IMR-90 (cell line): ENCODE measurements around the gene MARK2. TPM values are rescaled to one million over a fixed set of nuclear protein-coding genes. Genes with fewer than 3 reads are reported as not detected.

ENCODE experiments used
- ATAC-seq: fragments of 200-7000 bp; cut with Tn5 transposase; 2 replicates; pipeline ENCODE4 v1.9.1; 2020; ENCODE audit warnings: low read depth, mild to moderate bottlenecking, moderate library complexity
- BruUV-seq: library from RNA; stranded (reverse); fragments of 400-500 nt; replicated peaks from 2 replicates; lab custom pipeline; 2021; lab: Mats Ljungman, UMichigan
- CTCF ChIA-PET: fragments of 300-600 bp; formaldehyde crosslinking; extraction: SDS; loops from one replicate; lab custom pipeline; 2021; ENCODE audit warnings: antibody characterized with exemption; lab: Yijun Ruan, JAX
- POLR2A ChIA-PET: fragments of 300-600 bp; sonication (Branson Sonifier 250); formaldehyde crosslinking; loops from one replicate; lab custom pipeline; 2022; ENCODE audit warnings: antibody characterized with exemption; ENCODE audit not compliant: unreplicated experiment; lab: Charles Lee
- DNase-seq: peaks from one replicate; pipeline ENCODE4 v3.0.0; 2013
- H2AFZ ChIP-seq: replicated peaks from 2 replicates; pipeline ENCODE3; 2013; ENCODE audit warnings: low read length, mild to moderate bottlenecking; ENCODE audit not compliant: poor library complexity
- H2AK5ac ChIP-seq: 2 replicates; pipeline ENCODE4 v1.6.1; 2013; ENCODE audit warnings: low read depth, low read length, inconsistent platforms
- H2AK9ac ChIP-seq: replicated peaks from 2 replicates; pipeline ENCODE3; 2013; ENCODE audit warnings: mild to moderate bottlenecking, low read depth, low read length, moderate library complexity; ENCODE audit not compliant: poor library complexity
- H2BK120ac ChIP-seq: 2 replicates; pipeline ENCODE4 v1.6.1; 2013; ENCODE audit warnings: low read depth, low read length, inconsistent platforms
- H2BK15ac ChIP-seq: 3 replicates; pipeline ENCODE4 v1.6.1; 2013; ENCODE audit warnings: low read depth, low read length, inconsistent platforms
- H2BK20ac ChIP-seq: 2 replicates; pipeline ENCODE4 v1.6.1; 2013; ENCODE audit warnings: low read depth, mild to moderate bottlenecking, inconsistent platforms, low read length, moderate library complexity
- H2BK5ac ChIP-seq: 2 replicates; pipeline ENCODE4 v1.6.1; 2013; ENCODE audit warnings: mild to moderate bottlenecking, low read depth, low read length, inconsistent platforms; ENCODE audit not compliant: poor library complexity, severe bottlenecking
- H3K14ac ChIP-seq: replicated peaks from 2 replicates; pipeline ENCODE4 v1.6.1; 2013; ENCODE audit warnings: low read depth, low read length, inconsistent platforms
- H3K18ac ChIP-seq: 2 replicates; pipeline ENCODE4 v1.6.1; 2013; ENCODE audit warnings: low read depth, low read length, control low read depth
- H3K23ac ChIP-seq: 2 replicates; pipeline ENCODE4 v1.6.1; 2013; ENCODE audit warnings: low read depth, low read length, inconsistent platforms
- H3K27ac ChIP-seq: 2 replicates; pipeline ENCODE4 v1.5.1; 2013; ENCODE audit warnings: mild to moderate bottlenecking, control low read depth, low read length; ENCODE audit not compliant: insufficient read depth
- H3K27me3 ChIP-seq: 2 replicates; pipeline ENCODE4 v1.6.1; 2013; ENCODE audit warnings: low read length; ENCODE audit not compliant: control insufficient read depth, insufficient read depth
- H3K36me3 ChIP-seq: 2 replicates; pipeline ENCODE4 v1.6.1; 2013; ENCODE audit warnings: low read length, mixed read lengths; ENCODE audit not compliant: control insufficient read depth, insufficient read depth
- H3K4ac ChIP-seq: 2 replicates; pipeline ENCODE4 v1.6.1; 2013; ENCODE audit warnings: low read depth, low read length, inconsistent platforms
- H3K4me1 ChIP-seq: 2 replicates; pipeline ENCODE4 v1.6.1; 2013; ENCODE audit warnings: low read length, mixed read lengths; ENCODE audit not compliant: control insufficient read depth, insufficient read depth
- H3K4me2 ChIP-seq: 2 replicates; pipeline ENCODE4 v1.6.1; 2013; ENCODE audit warnings: low read depth, mild to moderate bottlenecking, control low read depth, low read length, moderate library complexity
- H3K4me3 ChIP-seq: 2 replicates; pipeline ENCODE4 v1.5.1; 2013; ENCODE audit warnings: low read depth, mild to moderate bottlenecking, control low read depth, low read length, moderate library complexity; ENCODE audit not compliant: insufficient read depth
- H3K56ac ChIP-seq: 2 replicates; pipeline ENCODE4 v1.6.1; 2013; ENCODE audit warnings: low read length, inconsistent platforms; ENCODE audit not compliant: insufficient read depth; ENCODE audit errors: extremely low read depth
- H3K79me1 ChIP-seq, 2 experiments: 2 replicates each; pipeline ENCODE4 v1.6.1; 2013; ENCODE audit warnings: low read length in 2 of 2, inconsistent platforms in 1 of 2, low read depth in 1 of 2
- H3K9ac ChIP-seq: 2 replicates; pipeline ENCODE4 v1.6.1; 2013; ENCODE audit warnings: low read depth, low read length, control low read depth
- H3K9me1 ChIP-seq: 2 replicates; pipeline ENCODE4 v1.6.1; 2013; ENCODE audit warnings: low read length, inconsistent platforms; ENCODE audit not compliant: insufficient read depth
- H3K9me3 ChIP-seq: 2 replicates; pipeline ENCODE4 v1.6.1; 2013; ENCODE audit warnings: low read length; ENCODE audit not compliant: control insufficient read depth, insufficient read depth
- H4K20me1 ChIP-seq: 2 replicates; pipeline ENCODE4 v1.6.1; 2013; ENCODE audit warnings: low read length, inconsistent platforms; ENCODE audit not compliant: insufficient read depth
- H4K5ac ChIP-seq: 2 replicates; pipeline ENCODE4 v1.6.1; 2013; ENCODE audit warnings: mild to moderate bottlenecking, low read depth, low read length, control low read depth
- H4K8ac ChIP-seq, 2 experiments: 2 replicates each; pipeline ENCODE4 v1.6.1; 2013; ENCODE audit warnings: low read depth in 2 of 2, low read length in 2 of 2, control low read depth in 1 of 2, inconsistent platforms in 1 of 2
- H4K91ac ChIP-seq: 2 replicates; pipeline ENCODE4 v1.6.1; 2013; ENCODE audit warnings: low read depth, low read length, inconsistent platforms; ENCODE audit not compliant: insufficient read depth
- MAZ ChIP-seq: IDR thresholded peaks from 2 replicates; pipeline ENCODE4 v1.6.1; 2012; ENCODE audit warnings: low read depth, mild to moderate bottlenecking, low read length, improper control_type of control experiment, moderate library complexity, borderline replicate concordance
- WGBS, 2 experiments: methylation state at CpG; one replicate each; pipeline versions ENCODE4 v1.1.5 to v1.1.7; 2013; ENCODE audit warnings: missing lambda C conversion rate in 2 of 2; ENCODE audit not compliant: insufficient read length in 1 of 2; ENCODE audit errors: extremely low coverage in 2 of 2; 5-methylcytosine and 5-hydroxymethylcytosine counted together
- dilution Hi-C: fragments of 300-500 bp; cut with HindIII; formaldehyde crosslinking; loops from one replicate; pipeline ENCODE4 v1.14.3; 2018; ENCODE audit warnings: low sequenced_read_pairs; ENCODE audit not compliant: unreplicated experiment
- in situ Hi-C: fragments of 300-500 bp; cut with MboI; formaldehyde crosslinking; loops from 3 replicates; pipeline ENCODE4 v1.14.3; 2019; ENCODE audit warnings: low sequenced_read_pairs, inconsistent platforms, mixed read lengths
- intact Hi-C: fragments of 100-400 bp; cut with micrococcal nuclease; formaldehyde crosslinking; loops from 2 replicates; pipeline ENCODE4 v1.10.0; 2022
- polyA plus RNA-seq, 3 experiments: library from polyadenylated mRNA; depleted of rRNA; stranded (reverse); fragments of >200 nt; gene quantifications; 2 replicates each; pipeline ENCODE4 v1.2.3, GENCODE V29; 2012; ENCODE audit warnings: low replicate concordance in 1 of 3
- total RNA-seq: library from RNA; depleted of rRNA; stranded (reverse); fragments of >200 nt; gene quantifications from 2 replicates; pipeline ENCODE4 v1.2.3, GENCODE V29; 2012
- TF ChIP-seq, protein P1 (sequence below): conservative IDR thresholded peaks from 2 replicates; pipeline ENCODE4 v1.5.1; 2012; ENCODE audit warnings: mild to moderate bottlenecking, low read depth, low read length, improper control_type of control experiment
- TF ChIP-seq, protein P2 (sequence below): fragments of 150-350 bp; IDR thresholded peaks from 2 replicates; pipeline ENCODE4 v1.6.1; 2017; ENCODE audit warnings: mild to moderate bottlenecking, antibody characterized with exemption, low read length, low read depth

The MARK2 gene
- total and polyA plus RNA-seq, 2 of the 4 experiments (the other 2 are of a cell fraction) = 6.6 to 17.3 TPM

DNA sequence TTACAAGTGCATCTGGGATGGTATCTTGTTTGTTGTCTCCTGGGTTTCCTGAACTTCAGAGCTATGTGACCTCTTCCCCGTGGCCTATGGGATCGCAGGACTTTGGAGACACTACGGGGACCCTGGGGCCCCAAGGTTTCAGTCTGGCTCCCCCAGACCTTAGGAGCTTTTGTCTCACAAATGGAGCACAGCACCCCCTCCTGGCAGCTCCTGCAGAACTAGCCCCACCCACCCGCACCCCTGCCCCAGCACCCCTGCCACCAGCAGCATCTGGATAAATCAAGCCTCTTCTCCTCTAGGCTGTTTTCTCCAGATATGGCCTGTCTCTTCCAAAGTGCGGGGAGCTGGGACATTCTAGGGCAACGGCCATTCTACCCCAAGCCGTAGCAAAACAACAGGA, 67.7 kb downstream of the MARK2 start:
- no peak overlapping the region for H3K4me3 ChIP-seq
- no peak overlapping the region for H3K14ac ChIP-seq
- H2AK5ac ChIP-seq = no peak overlapping the region
- 70% methylated on average over 3 of the region's 7 CpGs; no CpG with 5 or more reads in 1 of the 2 experiments for WGBS, 2 experiments
- H2AFZ ChIP-seq = no peak overlapping the region
- in situ Hi-C loops = no loop called here
- H4K91ac ChIP-seq = no peak overlapping the region
- TF ChIP-seq, protein P1, sequence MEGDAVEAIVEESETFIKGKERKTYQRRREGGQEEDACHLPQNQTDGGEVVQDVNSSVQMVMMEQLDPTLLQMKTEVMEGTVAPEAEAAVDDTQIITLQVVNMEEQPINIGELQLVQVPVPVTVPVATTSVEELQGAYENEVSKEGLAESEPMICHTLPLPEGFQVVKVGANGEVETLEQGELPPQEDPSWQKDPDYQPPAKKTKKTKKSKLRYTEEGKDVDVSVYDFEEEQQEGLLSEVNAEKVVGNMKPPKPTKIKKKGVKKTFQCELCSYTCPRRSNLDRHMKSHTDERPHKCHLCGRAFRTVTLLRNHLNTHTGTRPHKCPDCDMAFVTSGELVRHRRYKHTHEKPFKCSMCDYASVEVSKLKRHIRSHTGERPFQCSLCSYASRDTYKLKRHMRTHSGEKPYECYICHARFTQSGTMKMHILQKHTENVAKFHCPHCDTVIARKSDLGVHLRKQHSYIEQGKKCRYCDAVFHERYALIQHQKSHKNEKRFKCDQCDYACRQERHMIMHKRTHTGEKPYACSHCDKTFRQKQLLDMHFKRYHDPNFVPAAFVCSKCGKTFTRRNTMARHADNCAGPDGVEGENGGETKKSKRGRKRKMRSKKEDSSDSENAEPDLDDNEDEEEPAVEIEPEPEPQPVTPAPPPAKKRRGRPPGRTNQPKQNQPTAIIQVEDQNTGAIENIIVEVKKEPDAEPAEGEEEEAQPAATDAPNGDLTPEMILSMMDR = peak; percentile 12; the same call in 1 of the 2 replicates
- TF ChIP-seq MAZ = no peak
- TF ChIP-seq, protein P2, sequence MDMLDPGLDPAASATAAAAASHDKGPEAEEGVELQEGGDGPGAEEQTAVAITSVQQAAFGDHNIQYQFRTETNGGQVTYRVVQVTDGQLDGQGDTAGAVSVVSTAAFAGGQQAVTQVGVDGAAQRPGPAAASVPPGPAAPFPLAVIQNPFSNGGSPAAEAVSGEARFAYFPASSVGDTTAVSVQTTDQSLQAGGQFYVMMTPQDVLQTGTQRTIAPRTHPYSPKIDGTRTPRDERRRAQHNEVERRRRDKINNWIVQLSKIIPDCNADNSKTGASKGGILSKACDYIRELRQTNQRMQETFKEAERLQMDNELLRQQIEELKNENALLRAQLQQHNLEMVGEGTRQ = no peak
- H4K5ac ChIP-seq = no peak overlapping the region
- H2BK20ac ChIP-seq = no peak overlapping the region
- POLR2A ChIA-PET = no interaction called here
- H3K4me2 ChIP-seq = no peak overlapping the region
- no peak overlapping the region for H3K27ac ChIP-seq
- dilution Hi-C loops = no loop called here
- no peak overlapping the region for H2AK9ac ChIP-seq
- DNase-seq = peak; percentile 13
- H3K36me3 ChIP-seq = peaks cover 62% of the 10 kb centered on the region
- H2BK120ac ChIP-seq = no peak overlapping the region
- H3K4me1 ChIP-seq = no peaks in the 10 kb centered on the region
- H3K18ac ChIP-seq = no peak overlapping the region
- H3K4ac ChIP-seq = no peak overlapping the region
- intact Hi-C loops = loop anchor here (1.0 kb wide), 1 partner anchor 69 kb away; no protein-coding TSS in a partner anchor
- H3K27me3 ChIP-seq = no peaks in the 10 kb centered on the region
- BruUV-seq = no TSS peak
- ATAC-seq = no peak
- H3K9me3 ChIP-seq = no peaks in the 10 kb centered on the region
- peaks cover 5% of the 10 kb centered on the region for H4K20me1 ChIP-seq
- H3K79me1 ChIP-seq = peaks cover 0 to 6% of the 10 kb centered on the region in 2 experiments; a peak in 1 of 4 replicates
- H4K8ac ChIP-seq = no peak overlapping the region
- CTCF ChIA-PET = interaction anchor here (0.6 kb wide), 1 partner anchor 46 kb away, joined by 3 read pairs; no protein-coding TSS in a partner anchor
- H3K23ac ChIP-seq = no peak overlapping the region
- H2BK15ac ChIP-seq = no peak overlapping the region
- H3K9ac ChIP-seq = no peak overlapping the region
- H3K56ac ChIP-seq = no peak overlapping the region
- no peaks in the 10 kb centered on the region for H3K9me1 ChIP-seq
- no peak overlapping the region for H2BK5ac ChIP-seq
